ENCODE measurements around the gene CCDC71L. TPM values are rescaled to one million over a fixed set of nuclear protein-coding genes. Genes with fewer than 3 reads are reported as not detected.

The CCDC71L gene
- total RNA-seq, 1 donor from 2014 or later: 20.3 TPM

DNA sequence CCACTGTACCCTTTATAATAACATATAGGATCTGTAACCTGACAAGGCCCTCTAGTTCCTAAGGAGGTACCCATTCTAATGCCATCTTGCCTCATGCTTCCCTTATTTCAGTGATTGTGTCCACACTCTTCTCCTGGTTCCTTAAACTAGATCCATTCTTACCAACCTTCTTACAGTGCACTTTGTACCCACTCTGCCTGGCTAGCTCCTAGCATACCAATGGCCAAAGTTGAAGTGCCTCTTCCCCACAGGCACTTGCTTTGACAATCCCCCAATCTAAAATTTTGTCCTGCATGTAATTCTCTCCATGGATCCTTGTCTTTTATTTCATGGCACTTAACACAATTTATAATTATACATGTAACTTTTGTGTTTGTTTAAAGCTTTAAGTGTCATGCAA is 40.9 kb downstream of the CCDC71L start:
- no peaks in the 10 kb centered on the region for H3K36me3 Mint-ChIP-seq (ENCODE audit: insufficient read depth)
- peaks cover 9% of the 10 kb centered on the region for H3K9me3 Mint-ChIP-seq (ENCODE audit: low read depth)
- H3K4me3 Mint-ChIP-seq (ENCODE audit: low read depth): no peak overlapping the region
- no peak overlapping the region for H3K27ac Mint-ChIP-seq
- TF ChIP-seq, protein P1, sequence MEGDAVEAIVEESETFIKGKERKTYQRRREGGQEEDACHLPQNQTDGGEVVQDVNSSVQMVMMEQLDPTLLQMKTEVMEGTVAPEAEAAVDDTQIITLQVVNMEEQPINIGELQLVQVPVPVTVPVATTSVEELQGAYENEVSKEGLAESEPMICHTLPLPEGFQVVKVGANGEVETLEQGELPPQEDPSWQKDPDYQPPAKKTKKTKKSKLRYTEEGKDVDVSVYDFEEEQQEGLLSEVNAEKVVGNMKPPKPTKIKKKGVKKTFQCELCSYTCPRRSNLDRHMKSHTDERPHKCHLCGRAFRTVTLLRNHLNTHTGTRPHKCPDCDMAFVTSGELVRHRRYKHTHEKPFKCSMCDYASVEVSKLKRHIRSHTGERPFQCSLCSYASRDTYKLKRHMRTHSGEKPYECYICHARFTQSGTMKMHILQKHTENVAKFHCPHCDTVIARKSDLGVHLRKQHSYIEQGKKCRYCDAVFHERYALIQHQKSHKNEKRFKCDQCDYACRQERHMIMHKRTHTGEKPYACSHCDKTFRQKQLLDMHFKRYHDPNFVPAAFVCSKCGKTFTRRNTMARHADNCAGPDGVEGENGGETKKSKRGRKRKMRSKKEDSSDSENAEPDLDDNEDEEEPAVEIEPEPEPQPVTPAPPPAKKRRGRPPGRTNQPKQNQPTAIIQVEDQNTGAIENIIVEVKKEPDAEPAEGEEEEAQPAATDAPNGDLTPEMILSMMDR (IDR thresholded peaks at IDR 0.05; ENCODE audit: unreplicated experiment): no peak
- DNase-seq (ENCODE audit: low spot score, unreplicated experiment): no peak
- no peaks in the 10 kb centered on the region for H3K27me3 Mint-ChIP-seq
- H3K4me1 Mint-ChIP-seq (ENCODE audit: low read depth): peaks cover 3% of the 10 kb centered on the region

DNA sequence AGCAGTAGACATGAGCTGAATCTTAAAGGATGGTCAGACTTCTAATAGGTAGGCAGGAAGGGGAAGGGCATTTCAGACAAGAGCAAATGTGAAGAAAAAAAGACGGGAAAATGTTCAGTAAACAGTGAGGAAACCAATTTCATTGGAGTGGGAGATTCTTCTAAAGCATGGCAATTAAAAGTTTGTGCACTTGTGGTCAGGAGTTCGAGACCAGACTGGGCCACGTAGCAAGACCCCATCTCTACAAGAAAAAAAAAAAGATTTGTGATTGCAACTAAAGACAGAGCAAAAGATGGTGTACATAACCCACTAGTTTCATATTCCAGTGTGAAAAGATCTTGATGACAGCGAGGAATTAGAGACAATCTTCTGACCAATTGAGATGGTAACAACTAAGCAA is 41.7 kb downstream of the CCDC71L start:
- H3K27me3 Mint-ChIP-seq: no peaks in the 10 kb centered on the region
- H3K4me1 Mint-ChIP-seq (ENCODE audit: low read depth): peaks cover 3% of the 10 kb centered on the region
- peaks cover 9% of the 10 kb centered on the region for H3K9me3 Mint-ChIP-seq (ENCODE audit: low read depth)
- DNase-seq (ENCODE audit: low spot score, unreplicated experiment): no peak
- H3K36me3 Mint-ChIP-seq (ENCODE audit: insufficient read depth): no peaks in the 10 kb centered on the region
- H3K27ac Mint-ChIP-seq: no peak overlapping the region
- H3K4me3 Mint-ChIP-seq (ENCODE audit: low read depth): no peak overlapping the region
- TF ChIP-seq, protein P1 (IDR thresholded peaks at IDR 0.05; ENCODE audit: unreplicated experiment): no peak

DNA sequence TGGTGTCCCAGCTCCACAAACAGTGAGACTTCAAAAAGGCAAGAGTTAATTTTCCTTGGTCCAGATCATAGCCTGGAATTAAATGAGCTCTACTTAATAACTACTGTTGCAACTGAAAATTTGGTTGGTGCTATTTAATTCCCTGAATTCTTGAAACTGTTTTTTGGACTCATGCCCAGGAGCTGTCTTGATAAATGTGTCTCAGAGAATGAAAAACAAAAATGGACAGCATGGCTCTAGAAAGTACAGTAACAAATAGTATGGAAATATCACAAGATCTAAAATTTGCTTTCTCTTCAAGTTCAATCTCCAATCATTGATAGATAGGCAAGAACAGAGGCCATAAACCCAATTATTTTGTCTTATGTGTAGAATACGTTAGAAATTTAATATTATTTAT is 42.5 kb downstream of the CCDC71L start:
- Mint-ChIP-seq H3K4me3 (ENCODE audit: low read depth) (no peak overlapping the region), H3K27me3 (no peaks in the 10 kb centered on the region), H3K27ac (no peak overlapping the region), H3K36me3 (ENCODE audit: insufficient read depth) (no peaks in the 10 kb centered on the region), H3K9me3 (ENCODE audit: low read depth) (peaks cover 9% of the 10 kb centered on the region), H3K4me1 (ENCODE audit: low read depth) (no peaks in the 10 kb centered on the region)
- DNase-seq (ENCODE audit: low spot score, unreplicated experiment): no peak
- TF ChIP-seq, protein P1 (IDR thresholded peaks at IDR 0.05; ENCODE audit: unreplicated experiment): no peak

DNA sequence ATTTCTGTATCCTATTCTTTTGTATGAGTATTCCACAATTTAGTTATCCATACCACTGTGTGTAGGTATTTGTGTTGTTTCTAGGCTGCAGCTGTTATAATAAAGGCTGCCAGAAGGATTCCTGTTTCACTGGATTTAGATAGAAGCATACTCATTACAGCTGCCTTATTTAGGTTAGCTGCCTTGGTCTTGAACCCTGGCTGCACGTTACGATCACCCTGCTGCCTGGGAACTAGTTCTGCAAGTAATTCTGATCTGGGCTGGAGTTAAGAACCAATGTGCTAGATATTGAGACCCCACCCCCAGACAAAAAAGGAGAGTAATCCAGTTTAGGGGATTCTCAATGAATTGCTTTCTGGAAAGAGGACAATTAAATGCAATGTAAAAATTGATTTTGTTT is 43.1 kb downstream of the CCDC71L start:
- Mint-ChIP-seq H3K27me3 (no peaks in the 10 kb centered on the region), H3K36me3 (ENCODE audit: insufficient read depth) (no peaks in the 10 kb centered on the region), H3K4me3 (ENCODE audit: low read depth) (no peak overlapping the region), H3K27ac (no peak overlapping the region), H3K4me1 (ENCODE audit: low read depth) (no peaks in the 10 kb centered on the region), H3K9me3 (ENCODE audit: low read depth) (peaks cover 9% of the 10 kb centered on the region)
- TF ChIP-seq, protein P1 (IDR thresholded peaks at IDR 0.05; ENCODE audit: unreplicated experiment): no peak
- DNase-seq (ENCODE audit: low spot score, unreplicated experiment): no peak

DNA sequence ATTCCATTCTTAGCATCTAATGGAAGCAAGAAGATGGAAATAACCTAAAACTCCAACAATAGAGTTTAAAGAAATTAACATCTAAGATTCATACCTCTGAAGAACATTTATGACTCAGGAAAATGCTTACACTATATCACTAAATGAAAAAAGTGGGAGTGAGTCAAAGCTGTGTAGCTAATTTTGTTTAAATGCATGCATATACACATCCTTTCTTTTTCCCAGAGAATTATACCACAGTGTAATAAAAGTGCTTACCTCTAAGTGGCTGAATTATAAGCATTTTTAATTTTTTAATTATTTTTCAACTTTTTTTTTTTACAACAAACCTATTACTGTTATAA is 44.3 kb downstream of the CCDC71L start:
- no peak for DNase-seq (ENCODE audit: low spot score, unreplicated experiment)
- no peak overlapping the region for H3K4me3 Mint-ChIP-seq (ENCODE audit: low read depth)
- H3K4me1 Mint-ChIP-seq (ENCODE audit: low read depth): peaks cover 2% of the 10 kb centered on the region
- H3K27me3 Mint-ChIP-seq: no peaks in the 10 kb centered on the region
- no peaks in the 10 kb centered on the region for H3K36me3 Mint-ChIP-seq (ENCODE audit: insufficient read depth)
- peaks cover 4% of the 10 kb centered on the region for H3K9me3 Mint-ChIP-seq (ENCODE audit: low read depth)
- TF ChIP-seq, protein P1 (IDR thresholded peaks at IDR 0.05; ENCODE audit: unreplicated experiment): no peak
- no peak overlapping the region for H3K27ac Mint-ChIP-seq
